NT2/D1 (cell line): ENCODE results near the gene ABCA13.

Source experiments
- SUZ12 ChIP-seq: IDR thresholded peaks from 2 replicates; pipeline ENCODE4 v1.6.1; 2011; ENCODE audit not compliant: insufficient read length, insufficient read depth; ENCODE audit errors: extremely low read depth
- YY1 ChIP-seq: IDR thresholded peaks from 2 replicates; pipeline ENCODE4 v1.6.1; 2011; ENCODE audit not compliant: insufficient read length, insufficient read depth
- ZNF274 ChIP-seq: IDR thresholded peaks from 2 replicates; pipeline ENCODE4 v1.6.1; 2011; ENCODE audit warnings: mild to moderate bottlenecking, low read depth, low read length

DNA sequence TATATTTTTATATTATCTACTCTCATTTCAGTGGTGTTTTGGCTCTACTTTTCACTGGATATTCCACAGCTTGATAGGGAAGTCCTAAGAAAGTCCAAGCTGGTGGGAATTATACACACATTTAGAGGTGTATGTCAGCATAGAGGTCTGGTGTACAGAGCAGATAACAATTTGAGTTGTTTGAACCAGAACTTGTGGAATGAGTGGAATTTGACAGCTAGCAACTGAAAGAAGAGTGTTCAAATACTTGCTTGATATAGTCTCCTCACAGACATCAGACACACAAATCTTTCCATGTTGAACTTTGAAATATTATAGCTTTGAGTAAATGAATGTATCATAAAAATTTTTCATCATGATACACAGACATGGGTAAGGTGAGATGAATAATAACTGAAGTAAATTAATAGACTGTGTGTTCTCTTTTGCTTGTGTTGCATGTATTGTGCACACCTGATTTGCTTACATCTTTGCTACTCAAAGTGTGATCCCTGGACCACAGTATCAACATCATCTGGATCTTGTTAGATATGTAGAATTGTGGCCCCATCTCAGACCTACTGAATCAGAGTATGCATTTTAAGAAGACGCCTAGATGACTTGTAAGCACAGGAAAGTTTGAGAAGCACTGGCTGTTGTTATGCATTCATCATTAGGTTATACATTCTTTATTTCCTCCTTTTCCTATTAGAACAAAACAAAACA, 91.5 kb downstream of the ABCA13 start:
- TF ChIP-seq YY1 (no peak), SUZ12 (no peak), ZNF274 (no peak)
